GM23338 (cell line): Measurements from ENCODE around the gene FAM83F. TPM values are rescaled to one million over a fixed set of nuclear protein-coding genes. Genes with fewer than 3 reads are reported as not detected.

Experiments
- ATAC-seq: fragments of 200-7000 bp; cut with Tn5 transposase; 3 replicates; pipeline ENCODE4 v1.9.1; 2020
- DNase-seq: peaks from one replicate; pipeline ENCODE4 v3.0.0-alpha.2; 2015; ENCODE audit warnings: low spot score
- H2AFZ ChIP-seq: fragments of 200-600 bp; sonication (generic); 2 replicates; pipeline ENCODE4 v1.8.0; 2016; ENCODE audit warnings: antibody characterized with exemption, mild to moderate bottlenecking, moderate library complexity
- H3F3A ChIP-seq: fragments of 200-600 bp; sonication (generic); replicated peaks from 2 replicates; pipeline ENCODE4 v1.8.0; 2017; ENCODE audit warnings: antibody characterized with exemption, mixed run types, low read depth
- H3K27ac ChIP-seq: fragments of 200-600 bp; sonication (generic); 2 replicates; pipeline ENCODE4 v1.6.1; 2016; ENCODE audit warnings: low read depth
- H3K27me3 ChIP-seq: fragments of 200-600 bp; sonication (generic); 2 replicates; pipeline ENCODE4 v1.8.0; 2016; ENCODE audit warnings: mild to moderate bottlenecking, mixed run types, moderate library complexity; ENCODE audit not compliant: insufficient read depth
- H3K36me3 ChIP-seq: fragments of 200-600 bp; sonication (generic); 2 replicates; pipeline ENCODE4 v1.8.0; 2016; ENCODE audit warnings: mild to moderate bottlenecking; ENCODE audit not compliant: insufficient read depth
- H3K4me1 ChIP-seq: fragments of 200-600 bp; sonication (generic); 2 replicates; pipeline ENCODE4 v1.8.0; 2016; ENCODE audit warnings: mild to moderate bottlenecking, moderate library complexity; ENCODE audit not compliant: insufficient read depth
- H3K4me2 ChIP-seq: fragments of 200-600 bp; sonication (generic); 2 replicates; pipeline ENCODE4 v1.7.1; 2017; ENCODE audit warnings: mixed run types
- H3K4me3 ChIP-seq: fragments of 200-600 bp; sonication (generic); 2 replicates; pipeline ENCODE4 v1.6.1; 2016; ENCODE audit warnings: mixed run types
- H3K79me2 ChIP-seq: fragments of 200-600 bp; sonication (generic); replicated peaks from 2 replicates; pipeline ENCODE4 v1.8.0; 2017; ENCODE audit warnings: mild to moderate bottlenecking; ENCODE audit not compliant: insufficient read depth
- H3K9me2 ChIP-seq: fragments of 200-600 bp; sonication (generic); 2 replicates; pipeline ENCODE4 v1.8.0; 2017; ENCODE audit not compliant: insufficient read depth
- H4K20me1 ChIP-seq: fragments of 200-600 bp; sonication (generic); replicated peaks from 2 replicates; pipeline ENCODE4 v1.8.0; 2017; ENCODE audit warnings: mild to moderate bottlenecking; ENCODE audit not compliant: insufficient read depth
- H3K27ac Mint-ChIP-seq: 2 replicates; pipeline ENCODE4 v1.8.0; 2020; ENCODE audit warnings: inconsistent platforms, mild to moderate bottlenecking, moderate library complexity, mixed read lengths
- H3K27me3 Mint-ChIP-seq: 3 replicates; pipeline ENCODE4 v1.8.0; 2022; ENCODE audit warnings: low read depth, mild to moderate bottlenecking, moderate library complexity, mixed read lengths, inconsistent platforms; ENCODE audit not compliant: insufficient read depth, poor library complexity
- H3K36me3 Mint-ChIP-seq: 3 replicates; pipeline ENCODE4 v1.8.0; 2021; ENCODE audit warnings: low read depth, mild to moderate bottlenecking, inconsistent platforms, moderate library complexity, mixed read lengths
- H3K4me1 Mint-ChIP-seq: 3 replicates; pipeline ENCODE4 v1.8.0; 2020; ENCODE audit warnings: mild to moderate bottlenecking, inconsistent platforms, mixed read lengths
- H3K4me3 Mint-ChIP-seq: 3 replicates; pipeline ENCODE4 v1.8.0; 2021; ENCODE audit warnings: moderate library complexity, mild to moderate bottlenecking, inconsistent platforms, mixed read lengths
- H3K9me3 Mint-ChIP-seq: 3 replicates; pipeline ENCODE4 v1.8.0; 2020; ENCODE audit warnings: moderate library complexity, mild to moderate bottlenecking, inconsistent platforms, mixed read lengths
- CREB1 ChIP-seq: fragments of 250-450 bp; sonication (Bioruptor Pico); IDR thresholded peaks from 2 replicates; pipeline ENCODE4 v1.5.0; 2020; ENCODE audit warnings: low read depth, mild to moderate bottlenecking, moderate library complexity
- ETS1 ChIP-seq: IDR thresholded peaks from 2 replicates; pipeline ENCODE4 v1.6.1; 2016; ENCODE audit warnings: antibody characterized with exemption
- EZH2 ChIP-seq: fragments of 200-600 bp; sonication (generic); IDR thresholded peaks from one replicate; pipeline ENCODE4 v1.8.0; 2017; ENCODE audit warnings: antibody characterized with exemption, mild to moderate bottlenecking, low read depth; ENCODE audit not compliant: unreplicated experiment
- EZH2phosphoT487 ChIP-seq: fragments of 200-600 bp; sonication (generic); IDR thresholded peaks from one replicate; pipeline ENCODE4 v1.8.1; 2018; ENCODE audit warnings: antibody characterized with exemption; ENCODE audit not compliant: unreplicated experiment
- JUNB ChIP-seq: IDR thresholded peaks from one replicate; pipeline ENCODE4 v1.6.1; 2016; ENCODE audit warnings: antibody characterized with exemption; ENCODE audit not compliant: unreplicated experiment
- NANOG ChIP-seq: IDR thresholded peaks from 2 replicates; pipeline ENCODE4 v1.6.1; 2016; ENCODE audit warnings: antibody characterized with exemption, borderline replicate concordance
- POLR2AphosphoS5 ChIP-seq: IDR thresholded peaks from 2 replicates; pipeline ENCODE4 v1.6.1; 2016; ENCODE audit warnings: antibody characterized with exemption, low read depth
- STAT1 ChIP-seq: IDR thresholded peaks from one replicate; pipeline ENCODE4 v1.6.1; 2016; ENCODE audit warnings: antibody characterized with exemption; ENCODE audit not compliant: unreplicated experiment
- ZNF114 ChIP-seq: fragments of 250-450 bp; sonication (Bioruptor Pico); IDR thresholded peaks from 2 replicates; pipeline ENCODE4 v1.5.0; 2020; ENCODE audit warnings: mild to moderate bottlenecking, moderate library complexity
- ZNF331 ChIP-seq: fragments of 250-450 bp; sonication (Bioruptor Pico); IDR thresholded peaks from 2 replicates; pipeline ENCODE4 v1.5.0; 2020; ENCODE audit warnings: low read depth, mild to moderate bottlenecking, moderate library complexity
- polyA plus RNA-seq: library from polyadenylated mRNA; unstranded; fragments of >200 nt; fragmentation: Nextera tagmentation; extraction: Ambion mirVana; gene quantifications from 2 replicates; pipeline ENCODE4 v1.2.1, GENCODE V29; 2016
- total RNA-seq: library from RNA; depleted of rRNA; stranded (reverse); fragments of >200 nt; shearing (Covaris generic); gene quantifications from 2 replicates; pipeline ENCODE4 v1.2.3, GENCODE V29; 2014
- TF ChIP-seq, protein P1 (sequence below), 2 experiments: fragments of 200-600 bp in 1 of 2; sonication (generic) in 1 of 2; conservative IDR thresholded peaks; 2 replicates each; pipeline versions ENCODE4 v1.5.1 to v1.6.1; 2016 to 2017; ENCODE audit warnings: antibody characterized with exemption in 2 of 2, low read depth in 2 of 2, mild to moderate bottlenecking in 2 of 2, moderate library complexity in 1 of 2
- TF ChIP-seq, protein P2 (sequence below): fragments of 250-450 bp; sonication (Bioruptor Pico); IDR thresholded peaks from 2 replicates; pipeline ENCODE4 v1.5.0; 2020; ENCODE audit warnings: mild to moderate bottlenecking, moderate library complexity
- TF ChIP-seq, protein P3 (sequence below): IDR thresholded peaks from one replicate; pipeline ENCODE4 v1.6.1; 2018; ENCODE audit warnings: antibody characterized with exemption; ENCODE audit not compliant: unreplicated experiment

The FAM83F gene
- total and polyA plus RNA-seq, 2 experiments from 2014 or later, result 3.7 to 15.9 TPM

- Histone ChIP-seq H4K20me1 (no peaks in the 10 kb centered on the region), H3K9me2 (no peaks in the 10 kb centered on the region), H3K36me3 (no peaks in the 10 kb centered on the region), H3K4me2 (no peak overlapping the region), H3K79me2 (no peaks in the 10 kb centered on the region), H2AFZ (no peak overlapping the region), H3K4me3 (no peak overlapping the region), H3F3A (0 out of 2 replicates have a peak, but pooled peaks cover 5% of the 10 kb centered on the region), H3K4me1 (peaks cover 4% of the 10 kb centered on the region; the same call in 1 of the 2 replicates), H3K27ac (no peak overlapping the region), H3K27me3 (no peaks in the 10 kb centered on the region)
- H3K36me3 Mint-ChIP-seq, result no peaks in the 10 kb centered on the region
- H3K27me3 Mint-ChIP-seq, result peaks cover 6% of the 10 kb centered on the region
- no peak for TF ChIP-seq JUNB
- no peak for TF ChIP-seq ZNF114 (CRISPR knock-in tag)
- TF ChIP-seq, protein P1, sequence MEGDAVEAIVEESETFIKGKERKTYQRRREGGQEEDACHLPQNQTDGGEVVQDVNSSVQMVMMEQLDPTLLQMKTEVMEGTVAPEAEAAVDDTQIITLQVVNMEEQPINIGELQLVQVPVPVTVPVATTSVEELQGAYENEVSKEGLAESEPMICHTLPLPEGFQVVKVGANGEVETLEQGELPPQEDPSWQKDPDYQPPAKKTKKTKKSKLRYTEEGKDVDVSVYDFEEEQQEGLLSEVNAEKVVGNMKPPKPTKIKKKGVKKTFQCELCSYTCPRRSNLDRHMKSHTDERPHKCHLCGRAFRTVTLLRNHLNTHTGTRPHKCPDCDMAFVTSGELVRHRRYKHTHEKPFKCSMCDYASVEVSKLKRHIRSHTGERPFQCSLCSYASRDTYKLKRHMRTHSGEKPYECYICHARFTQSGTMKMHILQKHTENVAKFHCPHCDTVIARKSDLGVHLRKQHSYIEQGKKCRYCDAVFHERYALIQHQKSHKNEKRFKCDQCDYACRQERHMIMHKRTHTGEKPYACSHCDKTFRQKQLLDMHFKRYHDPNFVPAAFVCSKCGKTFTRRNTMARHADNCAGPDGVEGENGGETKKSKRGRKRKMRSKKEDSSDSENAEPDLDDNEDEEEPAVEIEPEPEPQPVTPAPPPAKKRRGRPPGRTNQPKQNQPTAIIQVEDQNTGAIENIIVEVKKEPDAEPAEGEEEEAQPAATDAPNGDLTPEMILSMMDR (conservative IDR thresholded peaks at IDR 0.05; ENCODE audit: low read depth in 2 of 2), result no peak
- TF ChIP-seq CREB1 (CRISPR knock-in tag), result no peak
- TF ChIP-seq, protein P2, sequence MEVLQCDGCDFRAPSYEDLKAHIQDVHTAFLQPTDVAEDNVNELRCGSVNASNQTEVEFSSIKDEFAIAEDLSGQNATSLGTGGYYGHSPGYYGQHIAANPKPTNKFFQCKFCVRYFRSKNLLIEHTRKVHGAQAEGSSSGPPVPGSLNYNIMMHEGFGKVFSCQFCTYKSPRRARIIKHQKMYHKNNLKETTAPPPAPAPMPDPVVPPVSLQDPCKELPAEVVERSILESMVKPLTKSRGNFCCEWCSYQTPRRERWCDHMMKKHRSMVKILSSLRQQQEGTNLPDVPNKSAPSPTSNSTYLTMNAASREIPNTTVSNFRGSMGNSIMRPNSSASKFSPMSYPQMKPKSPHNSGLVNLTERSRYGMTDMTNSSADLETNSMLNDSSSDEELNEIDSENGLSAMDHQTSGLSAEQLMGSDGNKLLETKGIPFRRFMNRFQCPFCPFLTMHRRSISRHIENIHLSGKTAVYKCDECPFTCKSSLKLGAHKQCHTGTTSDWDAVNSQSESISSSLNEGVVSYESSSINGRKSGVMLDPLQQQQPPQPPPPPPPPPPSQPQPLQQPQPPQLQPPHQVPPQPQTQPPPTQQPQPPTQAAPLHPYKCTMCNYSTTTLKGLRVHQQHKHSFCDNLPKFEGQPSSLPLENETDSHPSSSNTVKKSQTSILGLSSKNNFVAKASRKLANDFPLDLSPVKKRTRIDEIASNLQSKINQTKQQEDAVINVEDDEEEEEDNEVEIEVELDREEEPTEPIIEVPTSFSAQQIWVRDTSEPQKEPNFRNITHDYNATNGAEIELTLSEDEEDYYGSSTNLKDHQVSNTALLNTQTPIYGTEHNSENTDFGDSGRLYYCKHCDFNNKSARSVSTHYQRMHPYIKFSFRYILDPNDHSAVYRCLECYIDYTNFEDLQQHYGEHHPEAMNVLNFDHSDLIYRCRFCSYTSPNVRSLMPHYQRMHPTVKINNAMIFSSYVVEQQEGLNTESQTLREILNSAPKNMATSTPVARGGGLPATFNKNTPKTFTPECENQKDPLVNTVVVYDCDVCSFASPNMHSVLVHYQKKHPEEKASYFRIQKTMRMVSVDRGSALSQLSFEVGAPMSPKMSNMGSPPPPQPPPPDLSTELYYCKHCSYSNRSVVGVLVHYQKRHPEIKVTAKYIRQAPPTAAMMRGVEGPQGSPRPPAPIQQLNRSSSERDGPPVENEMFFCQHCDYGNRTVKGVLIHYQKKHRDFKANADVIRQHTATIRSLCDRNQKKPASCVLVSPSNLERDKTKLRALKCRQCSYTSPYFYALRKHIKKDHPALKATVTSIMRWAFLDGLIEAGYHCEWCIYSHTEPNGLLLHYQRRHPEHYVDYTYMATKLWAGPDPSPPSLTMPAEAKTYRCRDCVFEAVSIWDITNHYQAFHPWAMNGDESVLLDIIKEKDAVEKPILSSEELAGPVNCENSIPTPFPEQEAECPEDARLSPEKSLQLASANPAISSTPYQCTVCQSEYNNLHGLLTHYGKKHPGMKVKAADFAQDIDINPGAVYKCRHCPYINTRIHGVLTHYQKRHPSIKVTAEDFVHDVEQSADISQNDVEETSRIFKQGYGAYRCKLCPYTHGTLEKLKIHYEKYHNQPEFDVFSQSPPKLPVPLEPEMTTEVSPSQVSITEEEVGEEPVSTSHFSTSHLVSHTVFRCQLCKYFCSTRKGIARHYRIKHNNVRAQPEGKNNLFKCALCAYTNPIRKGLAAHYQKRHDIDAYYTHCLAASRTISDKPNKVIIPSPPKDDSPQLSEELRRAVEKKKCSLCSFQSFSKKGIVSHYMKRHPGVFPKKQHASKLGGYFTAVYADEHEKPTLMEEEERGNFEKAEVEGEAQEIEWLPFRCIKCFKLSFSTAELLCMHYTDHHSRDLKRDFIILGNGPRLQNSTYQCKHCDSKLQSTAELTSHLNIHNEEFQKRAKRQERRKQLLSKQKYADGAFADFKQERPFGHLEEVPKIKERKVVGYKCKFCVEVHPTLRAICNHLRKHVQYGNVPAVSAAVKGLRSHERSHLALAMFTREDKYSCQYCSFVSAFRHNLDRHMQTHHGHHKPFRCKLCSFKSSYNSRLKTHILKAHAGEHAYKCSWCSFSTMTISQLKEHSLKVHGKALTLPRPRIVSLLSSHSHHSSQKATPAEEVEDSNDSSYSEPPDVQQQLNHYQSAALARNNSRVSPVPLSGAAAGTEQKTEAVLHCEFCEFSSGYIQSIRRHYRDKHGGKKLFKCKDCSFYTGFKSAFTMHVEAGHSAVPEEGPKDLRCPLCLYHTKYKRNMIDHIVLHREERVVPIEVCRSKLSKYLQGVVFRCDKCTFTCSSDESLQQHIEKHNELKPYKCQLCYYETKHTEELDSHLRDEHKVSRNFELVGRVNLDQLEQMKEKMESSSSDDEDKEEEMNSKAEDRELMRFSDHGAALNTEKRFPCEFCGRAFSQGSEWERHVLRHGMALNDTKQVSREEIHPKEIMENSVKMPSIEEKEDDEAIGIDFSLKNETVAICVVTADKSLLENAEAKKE (CRISPR knock-in tag), result no peak
- TF ChIP-seq EZH2, result no peak
- TF ChIP-seq ZNF331 (CRISPR knock-in tag), result no peak
- TF ChIP-seq, protein P3, sequence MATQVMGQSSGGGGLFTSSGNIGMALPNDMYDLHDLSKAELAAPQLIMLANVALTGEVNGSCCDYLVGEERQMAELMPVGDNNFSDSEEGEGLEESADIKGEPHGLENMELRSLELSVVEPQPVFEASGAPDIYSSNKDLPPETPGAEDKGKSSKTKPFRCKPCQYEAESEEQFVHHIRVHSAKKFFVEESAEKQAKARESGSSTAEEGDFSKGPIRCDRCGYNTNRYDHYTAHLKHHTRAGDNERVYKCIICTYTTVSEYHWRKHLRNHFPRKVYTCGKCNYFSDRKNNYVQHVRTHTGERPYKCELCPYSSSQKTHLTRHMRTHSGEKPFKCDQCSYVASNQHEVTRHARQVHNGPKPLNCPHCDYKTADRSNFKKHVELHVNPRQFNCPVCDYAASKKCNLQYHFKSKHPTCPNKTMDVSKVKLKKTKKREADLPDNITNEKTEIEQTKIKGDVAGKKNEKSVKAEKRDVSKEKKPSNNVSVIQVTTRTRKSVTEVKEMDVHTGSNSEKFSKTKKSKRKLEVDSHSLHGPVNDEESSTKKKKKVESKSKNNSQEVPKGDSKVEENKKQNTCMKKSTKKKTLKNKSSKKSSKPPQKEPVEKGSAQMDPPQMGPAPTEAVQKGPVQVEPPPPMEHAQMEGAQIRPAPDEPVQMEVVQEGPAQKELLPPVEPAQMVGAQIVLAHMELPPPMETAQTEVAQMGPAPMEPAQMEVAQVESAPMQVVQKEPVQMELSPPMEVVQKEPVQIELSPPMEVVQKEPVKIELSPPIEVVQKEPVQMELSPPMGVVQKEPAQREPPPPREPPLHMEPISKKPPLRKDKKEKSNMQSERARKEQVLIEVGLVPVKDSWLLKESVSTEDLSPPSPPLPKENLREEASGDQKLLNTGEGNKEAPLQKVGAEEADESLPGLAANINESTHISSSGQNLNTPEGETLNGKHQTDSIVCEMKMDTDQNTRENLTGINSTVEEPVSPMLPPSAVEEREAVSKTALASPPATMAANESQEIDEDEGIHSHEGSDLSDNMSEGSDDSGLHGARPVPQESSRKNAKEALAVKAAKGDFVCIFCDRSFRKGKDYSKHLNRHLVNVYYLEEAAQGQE, result no peak
- no peak for TF ChIP-seq ETS1
- TF ChIP-seq EZH2phosphoT487, result no peak
- TF ChIP-seq NANOG, result no peak
- no peak for TF ChIP-seq STAT1
- TF ChIP-seq POLR2AphosphoS5, result no peak
- no peaks in the 10 kb centered on the region for H3K9me3 Mint-ChIP-seq
- no peak overlapping the region for H3K27ac Mint-ChIP-seq
- H3K4me3 Mint-ChIP-seq, result no peak overlapping the region
- ATAC-seq (no peak), DNase-seq (no peak)
- H3K4me1 Mint-ChIP-seq, result peaks cover 26% of the 10 kb centered on the region
Observed at GRCh38 chr22:39970742-39971141, 24.0 kb upstream of the FAM83F start.
